Measurements from ENCODE around the gene RBAK.
"Not testable (repeated sequence)": the region's sequence is repeated elsewhere in the genome, so short reads cannot be mapped to it uniquely, and the experiment has no call there.

- not testable (repeated sequence) for TF ChIP-seq CTCF (conservative IDR thresholded peaks at IDR 0.05 in 1 of 2, IDR thresholded peaks at IDR 0.05 in 1 of 2; ENCODE audit: extremely low read depth in 1 of 2, insufficient read depth in 1 of 2, low read depth in 1 of 2, low read length in 2 of 2); EZH2 (IDR thresholded peaks at IDR 0.05; ENCODE audit: borderline replicate concordance, low read length)
These were observed 1.5 kb downstream of the RBAK start for GRCh38 chr7:5047127-5047526.
